DOHH2 (cell line): ENCODE measurements around the gene PLCB4.

Experiments used
- H3F3A ChIP-seq: fragments of 200-600 bp; sonication (generic), shearing (Covaris generic); 2 replicates; pipeline ENCODE4 v1.6.0; 2016; ENCODE audit warnings: antibody characterized with exemption, mild to moderate bottlenecking; ENCODE audit not compliant: control insufficient read depth, insufficient read depth
- H3K27ac ChIP-seq: fragments of 200-600 bp; sonication (generic); 2 replicates; pipeline ENCODE4 v1.5.1; 2014; ENCODE audit warnings: low read depth, mild to moderate bottlenecking, low read length, moderate library complexity
- H3K27me3 ChIP-seq: fragments of 200-600 bp; sonication (generic); 2 replicates; pipeline ENCODE4 v1.6.1; 2014; ENCODE audit warnings: mild to moderate bottlenecking, low read length, mixed read lengths; ENCODE audit not compliant: control insufficient read depth
- H3K36me3 ChIP-seq: fragments of 200-600 bp; sonication (generic); 2 replicates; pipeline ENCODE4 v1.6.1; 2014; ENCODE audit warnings: mild to moderate bottlenecking, low read length, moderate library complexity, mixed read lengths; ENCODE audit not compliant: control insufficient read depth
- H3K4me1 ChIP-seq: fragments of 200-600 bp; sonication (generic); 2 replicates; pipeline ENCODE4 v1.6.1; 2014; ENCODE audit warnings: mild to moderate bottlenecking, low read length, mixed read lengths; ENCODE audit not compliant: control insufficient read depth
- H3K4me2 ChIP-seq: fragments of 200-600 bp; sonication (generic); 2 replicates; pipeline ENCODE4 v1.6.0; 2014; ENCODE audit warnings: mild to moderate bottlenecking, low read length, moderate library complexity
- H3K4me3 ChIP-seq: fragments of 200-600 bp; sonication (generic); 2 replicates; pipeline ENCODE4 v1.5.1; 2014; ENCODE audit warnings: mild to moderate bottlenecking, low read length, mixed read lengths
- H3K79me2 ChIP-seq: fragments of 200-600 bp; sonication (generic); 2 replicates; pipeline ENCODE4 v1.6.1; 2014; ENCODE audit warnings: mild to moderate bottlenecking, low read length, mixed read lengths; ENCODE audit not compliant: control insufficient read depth
- H3K9me2 ChIP-seq: fragments of 200-600 bp; sonication (generic); replicated peaks from 2 replicates; pipeline ENCODE4 v1.6.1; 2014; ENCODE audit warnings: mild to moderate bottlenecking, low read length, mixed read lengths; ENCODE audit not compliant: control insufficient read depth
- H3K9me3 ChIP-seq: fragments of 200-600 bp; sonication (generic); 2 replicates; pipeline ENCODE4 v1.6.1; 2014; ENCODE audit warnings: antibody characterized with exemption, low read length, mixed read lengths; ENCODE audit not compliant: control insufficient read depth, insufficient read depth
- H4K20me1 ChIP-seq: fragments of 200-600 bp; sonication (generic); 2 replicates; pipeline ENCODE4 v1.6.0; 2014; ENCODE audit warnings: low read depth, mild to moderate bottlenecking, antibody characterized with exemption, low read length, moderate library complexity; ENCODE audit not compliant: control insufficient read depth, insufficient read depth
- EZH2phosphoT487 ChIP-seq: fragments of 200-600 bp; sonication (generic); IDR thresholded peaks from 2 replicates; pipeline ENCODE4 v1.6.1; 2017; ENCODE audit warnings: borderline replicate concordance, mild to moderate bottlenecking, antibody characterized with exemption, low read length, moderate library complexity, mixed read lengths
- TF ChIP-seq, protein P1 (sequence below): fragments of 200-600 bp; sonication (generic); IDR thresholded peaks from one replicate; pipeline ENCODE4 v1.5.1; 2014; ENCODE audit warnings: antibody characterized with exemption, mild to moderate bottlenecking, low read depth, low read length; ENCODE audit not compliant: poor library complexity, severe bottlenecking

Gene PLCB4

DNA sequence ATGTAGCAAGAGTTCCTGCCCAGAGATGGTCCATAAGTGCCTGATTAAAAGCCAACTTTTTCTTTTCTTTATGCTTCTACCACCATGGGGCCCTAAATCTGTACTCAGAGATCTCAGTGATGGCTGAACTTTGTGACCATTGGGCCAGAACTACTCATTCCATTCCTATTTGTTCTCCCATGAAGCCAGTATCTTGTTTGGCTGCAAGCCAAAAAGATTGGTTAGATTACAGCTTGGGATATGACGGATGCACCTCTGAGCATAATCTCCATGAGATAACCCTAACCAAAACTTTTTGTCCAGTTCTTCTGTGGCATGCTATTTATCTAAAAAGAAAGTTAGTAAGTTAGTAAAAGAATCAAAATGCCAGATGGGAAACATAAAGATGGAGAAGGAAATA, 72.2 kb downstream of the PLCB4 start:
- Histone ChIP-seq H3K4me3 (no peak overlapping the region), H3K4me1 (no peaks in the 10 kb centered on the region), H4K20me1 (no peaks in the 10 kb centered on the region), H3K79me2 (no peaks in the 10 kb centered on the region), H3K27ac (no peak overlapping the region), H3K36me3 (no peaks in the 10 kb centered on the region), H3F3A (no peaks in the 10 kb centered on the region), H3K4me2 (no peak overlapping the region), H3K27me3 (no peaks in the 10 kb centered on the region), H3K9me3 (no peaks in the 10 kb centered on the region), H3K9me2 (no peaks in the 10 kb centered on the region)
- TF ChIP-seq, protein P1, sequence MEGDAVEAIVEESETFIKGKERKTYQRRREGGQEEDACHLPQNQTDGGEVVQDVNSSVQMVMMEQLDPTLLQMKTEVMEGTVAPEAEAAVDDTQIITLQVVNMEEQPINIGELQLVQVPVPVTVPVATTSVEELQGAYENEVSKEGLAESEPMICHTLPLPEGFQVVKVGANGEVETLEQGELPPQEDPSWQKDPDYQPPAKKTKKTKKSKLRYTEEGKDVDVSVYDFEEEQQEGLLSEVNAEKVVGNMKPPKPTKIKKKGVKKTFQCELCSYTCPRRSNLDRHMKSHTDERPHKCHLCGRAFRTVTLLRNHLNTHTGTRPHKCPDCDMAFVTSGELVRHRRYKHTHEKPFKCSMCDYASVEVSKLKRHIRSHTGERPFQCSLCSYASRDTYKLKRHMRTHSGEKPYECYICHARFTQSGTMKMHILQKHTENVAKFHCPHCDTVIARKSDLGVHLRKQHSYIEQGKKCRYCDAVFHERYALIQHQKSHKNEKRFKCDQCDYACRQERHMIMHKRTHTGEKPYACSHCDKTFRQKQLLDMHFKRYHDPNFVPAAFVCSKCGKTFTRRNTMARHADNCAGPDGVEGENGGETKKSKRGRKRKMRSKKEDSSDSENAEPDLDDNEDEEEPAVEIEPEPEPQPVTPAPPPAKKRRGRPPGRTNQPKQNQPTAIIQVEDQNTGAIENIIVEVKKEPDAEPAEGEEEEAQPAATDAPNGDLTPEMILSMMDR, result no peak
- no peak for TF ChIP-seq EZH2phosphoT487

DNA sequence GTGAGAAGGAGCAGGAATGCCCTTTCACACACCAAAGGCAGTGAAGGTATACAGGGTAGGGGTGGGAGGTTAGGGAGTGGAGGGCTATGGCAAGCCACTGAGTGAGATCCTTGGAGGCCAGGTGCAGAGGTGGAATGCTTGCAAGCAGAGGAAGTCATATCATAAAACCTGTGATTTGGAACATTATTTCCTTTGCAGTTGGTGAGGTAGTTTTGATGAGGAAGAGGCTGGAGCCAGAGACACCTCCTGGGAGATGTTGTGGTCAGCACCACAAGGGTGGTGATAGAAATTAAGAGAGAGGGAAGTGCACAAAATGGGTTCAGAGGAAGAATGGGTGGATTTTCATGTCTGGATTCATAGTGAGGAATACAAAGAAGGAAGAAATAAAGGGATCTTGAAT, 73.0 kb downstream of the PLCB4 start:
- Histone ChIP-seq H4K20me1 (no peaks in the 10 kb centered on the region), H3K27me3 (no peaks in the 10 kb centered on the region), H3K79me2 (no peaks in the 10 kb centered on the region), H3K27ac (no peak overlapping the region), H3K4me3 (no peak overlapping the region), H3K4me2 (no peak overlapping the region), H3K4me1 (no peaks in the 10 kb centered on the region), H3F3A (no peaks in the 10 kb centered on the region), H3K9me2 (no peaks in the 10 kb centered on the region), H3K36me3 (no peaks in the 10 kb centered on the region), H3K9me3 (no peaks in the 10 kb centered on the region)
- TF ChIP-seq, protein P1, result no peak

DNA sequence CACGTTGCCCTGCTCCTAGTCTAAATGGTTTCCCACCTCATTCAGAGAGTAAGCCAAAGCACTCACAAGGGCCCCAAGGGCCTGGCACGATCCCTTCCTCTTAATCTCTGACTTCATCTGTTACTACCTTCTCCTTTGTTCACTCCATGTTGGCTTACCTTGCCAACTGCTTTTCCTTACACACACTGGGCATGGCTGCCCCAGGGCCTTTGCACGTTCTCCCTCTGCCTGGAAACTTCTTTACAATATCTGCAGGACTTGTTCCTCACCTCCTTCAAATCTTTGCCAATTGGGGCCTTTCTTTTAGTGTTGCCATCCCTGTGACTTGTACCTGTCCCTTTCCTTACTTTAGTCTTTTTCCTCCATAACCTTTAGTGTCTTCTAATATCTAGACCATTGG, 73.9 kb downstream of the PLCB4 start:
- Histone ChIP-seq H3K4me3 (no peak overlapping the region), H4K20me1 (no peaks in the 10 kb centered on the region), H3K9me2 (no peaks in the 10 kb centered on the region), H3K4me1 (no peaks in the 10 kb centered on the region), H3K4me2 (no peak overlapping the region), H3K27ac (no peak overlapping the region), H3F3A (no peaks in the 10 kb centered on the region), H3K79me2 (no peaks in the 10 kb centered on the region), H3K36me3 (no peaks in the 10 kb centered on the region), H3K27me3 (no peaks in the 10 kb centered on the region), H3K9me3 (no peaks in the 10 kb centered on the region)
- no peak for TF ChIP-seq EZH2phosphoT487
- TF ChIP-seq, protein P1, result no peak

DNA sequence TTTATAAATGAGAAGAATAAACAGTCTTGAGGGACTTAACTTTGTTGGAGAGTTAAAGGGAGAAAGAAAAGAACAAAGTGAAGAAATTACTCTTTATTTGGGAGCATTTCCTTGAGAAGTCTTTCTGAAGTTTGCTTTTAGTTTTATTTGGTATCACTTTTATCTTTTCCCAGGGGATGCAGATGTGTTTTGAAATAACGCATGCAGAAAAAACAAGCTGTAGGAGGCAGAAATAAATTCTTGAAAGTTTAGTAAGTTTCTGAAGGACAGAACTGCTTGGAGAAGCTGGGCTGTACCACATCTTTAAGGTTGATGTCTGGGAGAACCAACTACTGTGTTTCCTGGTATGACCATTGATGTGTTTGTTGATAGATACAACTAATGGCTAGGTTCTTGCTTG, 75.0 kb downstream of the PLCB4 start:
- Histone ChIP-seq H4K20me1 (no peaks in the 10 kb centered on the region), H3K27ac (no peak overlapping the region), H3K4me1 (no peaks in the 10 kb centered on the region), H3K36me3 (no peaks in the 10 kb centered on the region), H3K9me3 (no peaks in the 10 kb centered on the region), H3K4me2 (no peak overlapping the region), H3K9me2 (no peaks in the 10 kb centered on the region), H3K27me3 (no peaks in the 10 kb centered on the region), H3F3A (no peaks in the 10 kb centered on the region), H3K79me2 (no peaks in the 10 kb centered on the region), H3K4me3 (no peak overlapping the region)
- TF ChIP-seq EZH2phosphoT487, result no peak
